ENCODE measurements around the gene PHETA1. TPM values are rescaled to one million over a fixed set of nuclear protein-coding genes. Genes with fewer than 3 reads are reported as not detected.

PHETA1 gene
- total and polyA plus RNA-seq, 2 donors (not counting 1 experiment from before 2014, with no cell fraction given), result 7.4 to 9.4 TPM

DNA sequence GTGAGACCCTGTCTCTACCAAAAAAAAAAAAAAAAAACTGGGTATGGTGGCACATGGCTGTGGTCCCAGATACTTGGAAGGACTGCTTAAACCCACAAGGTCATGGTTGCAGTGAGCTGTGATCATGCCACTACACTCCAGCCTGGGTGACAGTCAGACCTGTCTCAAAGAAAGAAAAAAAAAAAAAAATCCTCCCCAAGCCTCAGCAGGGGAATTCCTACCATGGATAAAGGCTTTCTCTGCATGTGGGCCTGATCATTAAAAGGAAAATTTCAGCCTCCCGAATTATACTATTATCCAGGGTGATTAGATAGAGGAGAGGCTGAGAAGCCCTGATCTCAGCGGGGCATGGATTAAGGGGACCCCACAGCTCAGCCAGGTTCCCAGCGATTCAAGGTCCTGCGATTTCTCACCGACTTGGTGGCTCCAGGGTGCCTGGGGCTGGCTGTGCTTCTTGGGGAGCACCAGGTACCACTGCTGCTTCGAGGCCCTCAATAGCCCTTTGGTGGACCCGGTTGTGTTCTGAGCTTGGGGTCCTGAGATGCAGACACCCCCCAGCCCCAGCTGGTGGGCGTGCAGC is 42.4 kb upstream of the PHETA1 start:
- DNase-seq, result no peak
- Mint-ChIP-seq H3K9me3 (ENCODE audit: insufficient read depth) (no peaks in the 10 kb centered on the region), H3K4me1 (peaks cover 80% of the 10 kb centered on the region), H3K27ac (peak overlapping the region; percentile 77), H3K27me3 (no peaks in the 10 kb centered on the region), H3K4me3 (peak overlapping the region; percentile 89)
- intact Hi-C loops (cut with micrococcal nuclease), result no loop called here
- no peaks in the 10 kb centered on the region for H3K27me3 ChIP-seq (replicated peaks in 1 of 4; ENCODE audit: control extremely low read depth in 1 of 4, control insufficient read depth in 3 of 4, insufficient read depth in 4 of 4, low read length in 3 of 4)
- ChIA-PET CTCF (interaction anchor here (1.0 to 22.7 kb wide), 4 partner anchors 8 to 119 kb away, joined by 3 to 1472 read pairs (median 20); no protein-coding TSS in a partner anchor), POLR2A (interaction anchor here (0.6 to 6.9 kb wide), 3 partner anchors 24 to 602 kb away, joined by 3 to 36 read pairs (median 4); partner anchors contain the start of genes ERP29 and TMEM116)
- peaks cover 1 to 11% of the 10 kb centered on the region in 2 experiments for H3K36me3 ChIP-seq (replicated peaks in 1 of 2; ENCODE audit: control extremely low read depth in 1 of 2, control insufficient read depth in 1 of 2, extremely low read depth in 1 of 2, insufficient read depth in 2 of 2, low read length in 1 of 2)
- 88% methylated on average over 6 of the region's 8 CpGs for WGBS (ENCODE audit: insufficient coverage)
- peak overlapping the region; percentile 95 for H3K4me2 ChIP-seq (replicated peaks; ENCODE audit: low read depth, low read length, poor library complexity, severe bottlenecking)
- no peak for TF ChIP-seq CTCF (IDR thresholded peaks at IDR 0.05)
- no peak for TF ChIP-seq EZH2 (IDR thresholded peaks at IDR 0.05; ENCODE audit: borderline replicate concordance, insufficient read depth, low read depth, low read length, poor library complexity, severe bottlenecking)
- H4K20me1 ChIP-seq (ENCODE audit: control insufficient read depth, insufficient read depth, low read length, poor library complexity, severe bottlenecking), result peaks cover 86% of the 10 kb centered on the region
- H3K4me3 ChIP-seq (ENCODE audit: control extremely low read depth in 1 of 5, extremely low read depth in 1 of 5, insufficient read depth in 1 of 5, low read depth in 2 of 5, low read length in 4 of 5), result no peak overlapping the region
- H3K9me3 ChIP-seq (ENCODE audit: control extremely low read depth in 1 of 3, control insufficient read depth in 2 of 3, insufficient read depth in 1 of 3, low read length in 2 of 3), result no peaks in the 10 kb centered on the region
- H3K79me2 ChIP-seq (ENCODE audit: control insufficient read depth, insufficient read depth, low read length), result peaks cover 98% of the 10 kb centered on the region
- no peak for ATAC-seq (ENCODE audit: low read depth)
- H2AFZ ChIP-seq (ENCODE audit: insufficient read depth, low read depth, low read length, poor library complexity, severe bottlenecking), result no peak overlapping the region
- peak overlapping the region; percentile 67 to 97 for H3K27ac ChIP-seq (ENCODE audit: low read length in 2 of 2)
- peaks cover 68 to 77% of the 10 kb centered on the region in 2 donors for H3K4me1 ChIP-seq (ENCODE audit: control insufficient read depth in 2 of 2, insufficient read depth in 2 of 2, low read length in 2 of 2)
- no peak overlapping the region for H3K9ac ChIP-seq (ENCODE audit: low read length)
